ENCODE data around the gene FOCAD. TPM values are rescaled to one million over a fixed set of nuclear protein-coding genes. Genes with fewer than 3 reads are reported as not detected.

The FOCAD gene
- total RNA-seq, 4 donors from 2014 or later, result 17.6 to 27.2 (median 20.1) TPM

DNA sequence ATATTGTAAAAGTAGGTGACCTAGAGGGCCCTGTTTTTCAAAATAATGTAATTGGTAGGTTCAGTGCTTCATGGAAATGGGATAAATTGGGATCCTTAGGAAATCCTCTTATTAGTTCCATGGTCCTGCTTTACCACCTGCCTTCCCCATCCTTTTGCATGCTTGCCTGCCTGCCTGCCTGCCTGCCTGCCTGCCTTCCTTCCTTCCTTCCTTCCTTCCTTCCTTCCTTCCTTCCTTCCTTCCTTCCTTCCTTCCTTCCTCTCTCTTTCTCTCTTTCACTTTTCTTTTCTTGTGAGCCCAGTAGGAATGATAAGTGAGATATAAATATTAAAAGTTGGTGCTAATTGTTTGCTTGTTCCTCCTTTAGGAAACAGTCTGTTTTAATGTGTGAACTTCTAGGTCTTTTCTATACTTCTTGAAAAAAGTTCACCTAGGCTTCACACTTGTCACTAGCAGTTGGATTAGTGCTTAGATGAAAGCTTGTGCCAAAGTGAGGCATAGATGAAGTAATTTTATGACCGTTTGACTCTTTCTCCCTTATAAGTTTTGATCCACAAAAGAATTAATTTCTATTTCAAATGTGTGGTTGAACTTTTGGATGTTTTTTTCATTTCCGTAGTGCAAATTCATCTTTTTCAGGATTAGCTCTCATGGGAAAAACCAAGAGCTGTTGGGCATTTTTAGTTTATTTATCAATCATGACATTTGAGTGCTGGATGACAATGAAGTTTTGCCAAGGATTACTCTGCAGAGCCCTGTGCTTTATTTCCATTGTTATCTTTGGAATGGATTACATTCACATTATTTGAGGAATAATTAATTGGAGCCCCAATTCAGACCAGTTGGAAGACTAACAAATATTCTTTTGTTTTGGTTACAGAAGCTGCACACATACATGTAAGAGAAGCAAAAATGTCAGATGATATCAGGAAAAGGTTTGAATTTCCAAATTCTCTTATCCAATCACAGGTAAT is 30.7 kb downstream of the FOCAD start:
- no peaks in the 10 kb centered on the region for H3K27me3 ChIP-seq
- no peaks in the 10 kb centered on the region for H3K36me3 ChIP-seq
- intact Hi-C loops (cut with DNase I), result no loop called here
- DNase-seq (ENCODE audit: extremely low spot score), result no peak
- peaks cover 7 to 15% (median 10%) of the 10 kb centered on the region in 4 donors for H3K4me1 ChIP-seq
- 40% methylated on average over 2 of the region's 2 CpGs for WGBS
- H3K4me3 ChIP-seq, result no peak overlapping the region
- TF ChIP-seq POLR2A (IDR thresholded peaks at IDR 0.05; ENCODE audit: low read depth) (no peak), EP300 (IDR thresholded peaks at IDR 0.05) (no peak), POLR2AphosphoS5 (IDR thresholded peaks at IDR 0.05) (no peak)
- TF ChIP-seq, protein P1, sequence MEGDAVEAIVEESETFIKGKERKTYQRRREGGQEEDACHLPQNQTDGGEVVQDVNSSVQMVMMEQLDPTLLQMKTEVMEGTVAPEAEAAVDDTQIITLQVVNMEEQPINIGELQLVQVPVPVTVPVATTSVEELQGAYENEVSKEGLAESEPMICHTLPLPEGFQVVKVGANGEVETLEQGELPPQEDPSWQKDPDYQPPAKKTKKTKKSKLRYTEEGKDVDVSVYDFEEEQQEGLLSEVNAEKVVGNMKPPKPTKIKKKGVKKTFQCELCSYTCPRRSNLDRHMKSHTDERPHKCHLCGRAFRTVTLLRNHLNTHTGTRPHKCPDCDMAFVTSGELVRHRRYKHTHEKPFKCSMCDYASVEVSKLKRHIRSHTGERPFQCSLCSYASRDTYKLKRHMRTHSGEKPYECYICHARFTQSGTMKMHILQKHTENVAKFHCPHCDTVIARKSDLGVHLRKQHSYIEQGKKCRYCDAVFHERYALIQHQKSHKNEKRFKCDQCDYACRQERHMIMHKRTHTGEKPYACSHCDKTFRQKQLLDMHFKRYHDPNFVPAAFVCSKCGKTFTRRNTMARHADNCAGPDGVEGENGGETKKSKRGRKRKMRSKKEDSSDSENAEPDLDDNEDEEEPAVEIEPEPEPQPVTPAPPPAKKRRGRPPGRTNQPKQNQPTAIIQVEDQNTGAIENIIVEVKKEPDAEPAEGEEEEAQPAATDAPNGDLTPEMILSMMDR (IDR thresholded peaks at IDR 0.05), result no peak
- no peaks in the 10 kb centered on the region for H3K9me3 ChIP-seq
- H3K27ac ChIP-seq (replicated peaks in 1 of 4), result no peak overlapping the region

DNA sequence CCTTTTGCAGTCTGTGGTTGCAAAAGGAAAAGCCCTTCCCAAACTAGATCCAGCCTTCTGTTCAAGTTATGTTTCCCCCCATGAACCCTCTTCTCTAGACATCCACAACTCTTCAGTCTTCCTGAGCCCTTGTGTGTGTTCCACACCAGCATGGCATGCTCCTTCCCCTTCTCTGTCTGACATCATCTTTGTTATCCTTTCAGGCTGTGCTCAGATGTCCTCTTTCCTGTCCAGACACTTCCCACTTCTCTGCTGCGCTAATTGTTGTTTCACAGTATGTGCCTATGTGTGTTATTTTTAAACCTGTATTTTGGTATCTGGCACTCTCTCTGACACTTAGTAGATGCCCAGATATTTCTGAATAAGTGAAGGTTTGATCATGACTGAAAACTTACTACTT is 38.2 kb downstream of the FOCAD start:
- no peak for DNase-seq (ENCODE audit: extremely low spot score)
- Histone ChIP-seq H3K9me3 (no peaks in the 10 kb centered on the region), H3K4me1 (peaks cover 0 to 23% (median 13%) of the 10 kb centered on the region in 4 donors), H3K4me3 (no peak overlapping the region), H3K27me3 (no peaks in the 10 kb centered on the region), H3K36me3 (peaks cover 0 to 19% (median 5%) of the 10 kb centered on the region in 4 donors), H3K27ac (replicated peaks in 1 of 4) (no peak overlapping the region)
- WGBS, result 50% methylated on average over 1 of the region's 1 CpG
- TF ChIP-seq POLR2A (IDR thresholded peaks at IDR 0.05; ENCODE audit: low read depth), result no peak
- TF ChIP-seq POLR2AphosphoS5 (IDR thresholded peaks at IDR 0.05), result no peak
- TF ChIP-seq, protein P1 (IDR thresholded peaks at IDR 0.05), result no peak
- no peak for TF ChIP-seq EP300 (IDR thresholded peaks at IDR 0.05)
- intact Hi-C loops (cut with DNase I), result no loop called here

DNA sequence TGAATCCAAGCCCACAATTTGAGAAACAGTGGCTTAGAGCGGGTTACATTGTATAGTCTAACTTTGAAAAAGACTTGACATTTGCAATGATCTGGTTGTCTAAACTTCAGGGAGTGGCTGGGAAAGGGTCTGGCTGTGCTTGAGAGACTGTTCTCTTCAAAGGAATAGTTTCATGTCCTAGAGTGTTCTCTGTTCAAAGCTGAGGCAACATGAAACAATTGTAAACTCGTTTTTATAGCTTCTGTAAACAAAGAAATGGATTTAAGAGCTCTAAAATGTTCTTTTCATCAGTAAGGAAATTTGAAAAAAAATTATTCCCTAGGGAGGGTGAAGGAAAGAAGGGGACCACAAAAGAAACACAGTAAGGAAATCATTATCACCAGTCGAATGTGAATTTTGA is 41.6 kb downstream of the FOCAD start:
- DNase-seq (ENCODE audit: extremely low spot score), result no peak
- Histone ChIP-seq H3K9me3 (no peaks in the 10 kb centered on the region), H3K4me1 (peaks cover 5 to 15% (median 13%) of the 10 kb centered on the region in 4 donors), H3K36me3 (peaks cover 0 to 15% (median 2%) of the 10 kb centered on the region in 4 donors), H3K27ac (replicated peaks in 1 of 4) (no peak overlapping the region), H3K4me3 (no peak overlapping the region), H3K27me3 (no peaks in the 10 kb centered on the region)
- TF ChIP-seq POLR2A (IDR thresholded peaks at IDR 0.05; ENCODE audit: low read depth) (no peak), POLR2AphosphoS5 (IDR thresholded peaks at IDR 0.05) (no peak), EP300 (IDR thresholded peaks at IDR 0.05) (no peak)
- TF ChIP-seq, protein P1 (IDR thresholded peaks at IDR 0.05), result no peak
- WGBS, result 62% methylated on average over 3 of the region's 3 CpGs
- intact Hi-C loops (cut with DNase I), result no loop called here

DNA sequence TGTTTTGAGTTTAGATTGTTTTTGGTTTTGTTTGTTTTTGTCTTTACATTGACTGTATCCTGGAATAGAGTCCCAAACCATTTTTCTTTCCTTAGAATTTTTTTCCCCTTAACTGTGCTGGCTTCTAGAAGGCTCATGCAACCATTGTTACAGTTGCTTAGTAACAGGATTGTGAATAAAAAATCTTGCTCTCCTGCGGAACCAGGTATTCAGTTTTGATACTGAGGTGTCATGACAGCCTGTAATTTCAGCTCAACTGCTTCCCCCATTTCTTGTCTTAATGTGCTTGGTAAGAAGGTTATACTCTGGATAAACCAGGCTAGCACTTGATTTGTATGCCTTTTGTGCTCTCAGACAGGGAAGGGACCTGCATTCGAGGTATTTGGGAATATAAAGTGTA is 42.1 kb downstream of the FOCAD start:
- Histone ChIP-seq H3K27ac (replicated peaks in 1 of 4) (no peak overlapping the region), H3K4me1 (peaks cover 5 to 15% (median 13%) of the 10 kb centered on the region in 4 donors), H3K9me3 (no peaks in the 10 kb centered on the region), H3K27me3 (no peaks in the 10 kb centered on the region), H3K36me3 (peaks cover 0 to 10% (median 0%) of the 10 kb centered on the region in 4 donors), H3K4me3 (no peak overlapping the region)
- no peak for DNase-seq (ENCODE audit: extremely low spot score)
- 72% methylated on average over 2 of the region's 2 CpGs for WGBS
- TF ChIP-seq, protein P1 (IDR thresholded peaks at IDR 0.05), result no peak
- TF ChIP-seq EP300 (IDR thresholded peaks at IDR 0.05) (no peak), POLR2A (IDR thresholded peaks at IDR 0.05; ENCODE audit: low read depth) (no peak), POLR2AphosphoS5 (IDR thresholded peaks at IDR 0.05) (no peak)
- intact Hi-C loops (cut with DNase I), result no loop called here

All from esophagus muscularis mucosa (tissue), 4 donors.